ENCODE measurements around the gene DNAJC18.
A peak's percentile ranks its signal among the peaks of the same experiment; 100 is the strongest.

DNAJC18 gene

GRCh38 chr5:139368613-139369012, 70.7 kb downstream of the DNAJC18 start:
- Histone ChIP-seq H3K4me3 (ENCODE audit: insufficient read depth in 1 of 2, low read depth in 1 of 2, low read length in 2 of 2) (no peak overlapping the region), H3K18ac (ENCODE audit: low read depth in 1 of 2, low read length in 2 of 2) (no peak overlapping the region), H3K14ac (ENCODE audit: low read length in 2 of 2) (no peak overlapping the region), H3K9me3 (ENCODE audit: control insufficient read depth, low read length) (no peaks in the 10 kb centered on the region), H3K4ac (ENCODE audit: low read depth in 1 of 2, low read length in 2 of 2) (no peak overlapping the region), H2AK5ac (ENCODE audit: low read length, severe bottlenecking) (no peak overlapping the region), H4K91ac (ENCODE audit: low read length) (no peak overlapping the region), H4K8ac (ENCODE audit: low read length) (no peak overlapping the region), H3K79me1 (replicated peaks; ENCODE audit: low read length, poor library complexity, severe bottlenecking) (peaks cover 16% of the 10 kb centered on the region), H3K4me1 (ENCODE audit: control insufficient read depth, insufficient read depth, low read depth, low read length) (no peaks in the 10 kb centered on the region), H2BK120ac (ENCODE audit: low read depth, low read length) (no peak overlapping the region), H3K27ac (ENCODE audit: low read length, poor library complexity, severe bottlenecking) (no peak overlapping the region), H2BK12ac (ENCODE audit: low read length in 2 of 2) (no peak overlapping the region), H2BK5ac (ENCODE audit: low read depth, low read length, poor library complexity, severe bottlenecking) (no peak overlapping the region), H3K9ac (ENCODE audit: low read length) (peak overlapping the region; percentile 9), H2AFZ (ENCODE audit: low read depth, low read length) (no peak overlapping the region), H3K23ac (ENCODE audit: low read length in 2 of 2) (no peak overlapping the region), H3K36me3 (ENCODE audit: control insufficient read depth in 1 of 2, insufficient read depth in 2 of 2, low read depth in 1 of 2, low read length in 2 of 2) (peaks cover 37 to 84% of the 10 kb centered on the region in 2 experiments), H3K27me3 (ENCODE audit: control insufficient read depth in 1 of 2, insufficient read depth in 1 of 2, low read length in 2 of 2) (no peaks in the 10 kb centered on the region), H2BK15ac (ENCODE audit: low read depth, poor library complexity, severe bottlenecking) (no peak overlapping the region), H3K4me2 (ENCODE audit: low read length, poor library complexity, severe bottlenecking) (no peak overlapping the region)
- no peak for DNase-seq
- WGBS, result 90% methylated on average over 2 of the region's 2 CpGs

- DNase-seq, result no peak
- Histone ChIP-seq H3K4ac (ENCODE audit: low read depth in 1 of 2, low read length in 2 of 2) (no peak overlapping the region), H2BK12ac (ENCODE audit: low read length in 2 of 2) (no peak overlapping the region), H3K9me3 (ENCODE audit: control insufficient read depth, low read length) (no peaks in the 10 kb centered on the region), H3K23ac (ENCODE audit: low read length in 2 of 2) (no peak overlapping the region), H4K8ac (ENCODE audit: low read length) (no peak overlapping the region), H3K36me3 (ENCODE audit: control insufficient read depth in 1 of 2, insufficient read depth in 2 of 2, low read depth in 1 of 2, low read length in 2 of 2) (peaks cover 21 to 50% of the 10 kb centered on the region in 2 experiments), H2AK5ac (ENCODE audit: low read length, severe bottlenecking) (no peak overlapping the region), H2BK120ac (ENCODE audit: low read depth, low read length) (no peak overlapping the region), H3K27ac (ENCODE audit: low read length, poor library complexity, severe bottlenecking) (no peak overlapping the region), H3K4me1 (ENCODE audit: control insufficient read depth, insufficient read depth, low read depth, low read length) (peaks cover 3% of the 10 kb centered on the region), H3K9ac (ENCODE audit: low read length) (no peak overlapping the region), H4K91ac (ENCODE audit: low read length) (no peak overlapping the region), H3K4me2 (ENCODE audit: low read length, poor library complexity, severe bottlenecking) (no peak overlapping the region), H3K4me3 (ENCODE audit: insufficient read depth in 1 of 2, low read depth in 1 of 2, low read length in 2 of 2) (no peak overlapping the region), H3K27me3 (ENCODE audit: control insufficient read depth in 1 of 2, insufficient read depth in 1 of 2, low read length in 2 of 2) (no peaks in the 10 kb centered on the region), H3K14ac (ENCODE audit: low read length in 2 of 2) (no peak overlapping the region), H2AFZ (ENCODE audit: low read depth, low read length) (no peak overlapping the region), H2BK5ac (ENCODE audit: low read depth, low read length, poor library complexity, severe bottlenecking) (no peak overlapping the region), H2BK15ac (ENCODE audit: low read depth, poor library complexity, severe bottlenecking) (no peak overlapping the region), H3K79me1 (replicated peaks; ENCODE audit: low read length, poor library complexity, severe bottlenecking) (peaks cover 9% of the 10 kb centered on the region), H3K18ac (ENCODE audit: low read depth in 1 of 2, low read length in 2 of 2) (no peak overlapping the region)
- WGBS, result no CpG with 5 or more reads among the region's 2 CpGs
These were observed 74.9 kb downstream of the DNAJC18 start for GRCh38 chr5:139364466-139364865.

- H4K8ac ChIP-seq (ENCODE audit: low read length), result no peak overlapping the region
- no peak overlapping the region for H3K23ac ChIP-seq (ENCODE audit: low read length in 2 of 2)
- H3K4ac ChIP-seq (ENCODE audit: low read depth in 1 of 2, low read length in 2 of 2), result no peak overlapping the region
- H4K91ac ChIP-seq (ENCODE audit: low read length), result no peak overlapping the region
- no peak overlapping the region for H2BK5ac ChIP-seq (ENCODE audit: low read depth, low read length, poor library complexity, severe bottlenecking)
- H2AK5ac ChIP-seq (ENCODE audit: low read length, severe bottlenecking), result no peak overlapping the region
- H3K79me1 ChIP-seq (replicated peaks; ENCODE audit: low read length, poor library complexity, severe bottlenecking), result peaks cover 9% of the 10 kb centered on the region
- H2BK15ac ChIP-seq (ENCODE audit: low read depth, poor library complexity, severe bottlenecking), result no peak overlapping the region
- H3K9ac ChIP-seq (ENCODE audit: low read length), result no peak overlapping the region
- peaks cover 5% of the 10 kb centered on the region for H3K4me1 ChIP-seq (ENCODE audit: control insufficient read depth, insufficient read depth, low read depth, low read length)
- no peak overlapping the region for H3K27ac ChIP-seq (ENCODE audit: low read length, poor library complexity, severe bottlenecking)
- 100% methylated on average over 1 of the region's 2 CpGs for WGBS
- H3K4me2 ChIP-seq (ENCODE audit: low read length, poor library complexity, severe bottlenecking), result no peak overlapping the region
- no peak overlapping the region for H3K14ac ChIP-seq (ENCODE audit: low read length in 2 of 2)
- no peak for DNase-seq
- no peaks in the 10 kb centered on the region for H3K9me3 ChIP-seq (ENCODE audit: control insufficient read depth, low read length)
- H3K36me3 ChIP-seq (ENCODE audit: control insufficient read depth in 1 of 2, insufficient read depth in 2 of 2, low read depth in 1 of 2, low read length in 2 of 2), result peaks cover 24 to 45% of the 10 kb centered on the region in 2 experiments
- no peak overlapping the region for H2BK12ac ChIP-seq (ENCODE audit: low read length in 2 of 2)
- H3K4me3 ChIP-seq (ENCODE audit: insufficient read depth in 1 of 2, low read depth in 1 of 2, low read length in 2 of 2), result no peak overlapping the region
- H2BK120ac ChIP-seq (ENCODE audit: low read depth, low read length), result no peak overlapping the region
- no peak overlapping the region for H3K18ac ChIP-seq (ENCODE audit: low read depth in 1 of 2, low read length in 2 of 2)
- no peaks in the 10 kb centered on the region for H3K27me3 ChIP-seq (ENCODE audit: control insufficient read depth in 1 of 2, insufficient read depth in 1 of 2, low read length in 2 of 2)
- no peak overlapping the region for H2AFZ ChIP-seq (ENCODE audit: low read depth, low read length)
These were observed 75.4 kb downstream of the DNAJC18 start for GRCh38 chr5:139363937-139364336.

GRCh38 chr5:139361835-139362429, 77.4 kb downstream of the DNAJC18 start:
- WGBS, result 87% methylated on average over 5 of the region's 6 CpGs
- no peak for DNase-seq
- no peaks in the 10 kb centered on the region for H3K27me3 ChIP-seq (ENCODE audit: control insufficient read depth in 1 of 2, insufficient read depth in 1 of 2, low read length in 2 of 2)
- no peak overlapping the region for H2AK5ac ChIP-seq (ENCODE audit: low read length, severe bottlenecking)
- H2BK120ac ChIP-seq (ENCODE audit: low read depth, low read length), result no peak overlapping the region
- no peak overlapping the region for H2AFZ ChIP-seq (ENCODE audit: low read depth, low read length)
- H3K4me3 ChIP-seq (ENCODE audit: insufficient read depth in 1 of 2, low read depth in 1 of 2, low read length in 2 of 2), result no peak overlapping the region
- H4K8ac ChIP-seq (ENCODE audit: low read length), result no peak overlapping the region
- no peaks in the 10 kb centered on the region for H3K9me3 ChIP-seq (ENCODE audit: control insufficient read depth, low read length)
- H3K27ac ChIP-seq (ENCODE audit: low read length, poor library complexity, severe bottlenecking), result no peak overlapping the region
- no peak overlapping the region for H4K91ac ChIP-seq (ENCODE audit: low read length)
- no peak overlapping the region for H2BK12ac ChIP-seq (ENCODE audit: low read length in 2 of 2)
- peaks cover 26 to 40% of the 10 kb centered on the region in 2 experiments for H3K36me3 ChIP-seq (ENCODE audit: control insufficient read depth in 1 of 2, insufficient read depth in 2 of 2, low read depth in 1 of 2, low read length in 2 of 2)
- no peak overlapping the region for H3K4ac ChIP-seq (ENCODE audit: low read depth in 1 of 2, low read length in 2 of 2)
- H3K23ac ChIP-seq (ENCODE audit: low read length in 2 of 2), result no peak overlapping the region
- H3K14ac ChIP-seq (ENCODE audit: low read length in 2 of 2), result no peak overlapping the region
- H3K9ac ChIP-seq (ENCODE audit: low read length), result no peak overlapping the region
- no peak overlapping the region for H2BK5ac ChIP-seq (ENCODE audit: low read depth, low read length, poor library complexity, severe bottlenecking)
- no peak overlapping the region for H3K18ac ChIP-seq (ENCODE audit: low read depth in 1 of 2, low read length in 2 of 2)
- H2BK15ac ChIP-seq (ENCODE audit: low read depth, poor library complexity, severe bottlenecking), result no peak overlapping the region
- H3K4me1 ChIP-seq (ENCODE audit: control insufficient read depth, insufficient read depth, low read depth, low read length), result peaks cover 6% of the 10 kb centered on the region
- no peak overlapping the region for H3K4me2 ChIP-seq (ENCODE audit: low read length, poor library complexity, severe bottlenecking)
- H3K79me1 ChIP-seq (replicated peaks; ENCODE audit: low read length, poor library complexity, severe bottlenecking), result peaks cover 7% of the 10 kb centered on the region
